GM19455 (cell line): ENCODE data around the gene KIF23.
A peak's percentile ranks its signal among the peaks of the same experiment; 100 is the strongest.

Source experiments
- ATAC-seq: cut with Tn5 transposase; IDR thresholded peaks from one replicate; pipeline ENCODE4 v1.9.1; 2021; ENCODE audit not compliant: unreplicated experiment

The KIF23 gene

DNA sequence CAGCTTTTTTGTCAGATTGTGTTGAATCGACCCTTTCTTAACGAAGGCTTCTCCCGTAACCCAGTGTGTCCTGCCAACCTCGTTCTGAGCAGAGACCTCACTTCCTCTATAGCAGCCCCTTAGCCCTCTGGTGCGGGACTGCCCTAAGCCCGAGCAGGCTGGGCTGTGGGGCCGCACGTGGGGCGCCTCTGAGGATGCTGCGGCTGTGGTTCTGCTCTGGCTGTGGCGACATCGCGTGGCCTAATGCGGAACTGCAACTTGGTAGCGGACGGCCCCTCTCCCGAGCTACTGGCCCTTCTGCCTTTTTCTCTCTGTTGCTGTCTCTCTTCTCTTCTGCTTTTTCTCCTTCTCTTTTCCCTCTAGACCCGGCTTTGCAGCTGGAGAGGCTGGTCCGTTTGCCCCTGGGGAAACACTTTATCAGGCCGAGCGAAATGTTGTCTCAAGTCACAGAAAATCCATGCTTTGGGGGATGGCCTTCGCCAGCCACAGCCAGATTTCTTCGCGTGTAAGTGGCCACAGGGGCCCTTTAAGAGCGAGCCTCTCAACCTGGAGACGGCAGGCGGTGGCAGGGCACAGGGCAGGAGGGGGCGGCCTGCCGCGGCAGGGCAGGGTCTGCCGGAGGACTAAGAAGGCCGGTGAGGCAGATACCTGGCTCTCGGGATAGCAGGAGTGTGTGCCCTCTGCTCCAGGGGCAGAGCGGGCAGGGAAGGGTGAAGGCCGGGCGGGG is 19.4 kb upstream of the KIF23 start:
- peak; percentile 55 for ATAC-seq

DNA sequence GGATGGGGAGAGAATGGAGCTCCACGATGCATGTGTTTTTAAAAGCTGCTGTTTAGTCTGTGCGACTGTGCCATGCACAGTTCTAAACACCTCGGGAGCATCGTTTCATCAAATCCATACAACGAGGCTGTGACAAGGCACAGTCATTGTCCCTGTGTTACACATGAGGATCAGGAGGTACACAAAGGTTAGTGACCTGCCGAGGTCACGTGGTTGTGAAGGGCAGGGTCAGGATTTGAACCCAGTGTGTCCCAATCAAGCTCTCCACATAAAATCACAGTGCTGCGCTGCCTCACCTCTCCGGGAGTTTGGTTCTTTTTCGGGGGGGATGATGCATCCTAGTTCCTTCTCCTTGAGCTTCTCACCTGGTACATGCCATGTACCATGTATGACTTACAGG is 18.7 kb upstream of the KIF23 start:
- ATAC-seq, result no peak

DNA sequence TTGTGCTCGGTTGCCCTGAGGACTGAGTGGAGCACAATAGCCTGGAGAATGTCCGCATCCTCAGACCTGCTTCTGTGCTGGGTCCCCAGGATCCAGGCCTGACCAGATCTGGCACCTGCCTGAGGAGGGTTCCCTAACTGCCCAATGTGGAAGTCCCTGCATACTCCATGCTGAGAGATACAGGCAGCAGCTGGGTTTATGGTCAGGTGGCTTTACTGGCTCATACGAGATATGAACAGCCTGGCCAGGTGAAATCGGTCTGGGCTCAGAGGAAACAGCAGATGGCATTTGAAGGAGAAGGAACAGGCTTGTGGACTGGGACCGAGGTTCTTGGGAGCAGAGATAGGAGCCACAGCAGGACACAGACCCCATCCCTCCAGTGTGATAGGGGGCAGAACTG is 18.2 kb upstream of the KIF23 start:
- no peak for ATAC-seq

DNA sequence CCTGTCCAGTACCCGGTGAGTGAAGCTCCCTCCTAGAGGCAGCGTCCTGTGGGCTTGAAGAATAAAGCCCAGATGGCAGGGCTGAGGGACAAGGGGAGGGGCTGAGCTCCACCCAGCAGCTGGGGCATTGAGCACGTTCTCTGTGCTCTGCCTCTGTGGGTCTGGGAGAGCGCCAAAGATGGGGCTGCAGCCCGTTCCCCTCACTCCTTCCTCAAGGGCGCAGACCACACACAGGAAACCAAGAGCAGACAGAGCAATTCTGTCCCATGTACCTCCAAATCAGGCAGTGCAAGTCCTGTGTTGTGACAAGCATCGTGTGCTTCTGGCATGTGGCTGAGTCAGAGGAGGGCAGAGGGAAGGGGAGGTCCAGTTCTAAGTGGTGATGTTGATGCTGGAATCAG is 15.7 kb upstream of the KIF23 start:
- ATAC-seq, result no peak

DNA sequence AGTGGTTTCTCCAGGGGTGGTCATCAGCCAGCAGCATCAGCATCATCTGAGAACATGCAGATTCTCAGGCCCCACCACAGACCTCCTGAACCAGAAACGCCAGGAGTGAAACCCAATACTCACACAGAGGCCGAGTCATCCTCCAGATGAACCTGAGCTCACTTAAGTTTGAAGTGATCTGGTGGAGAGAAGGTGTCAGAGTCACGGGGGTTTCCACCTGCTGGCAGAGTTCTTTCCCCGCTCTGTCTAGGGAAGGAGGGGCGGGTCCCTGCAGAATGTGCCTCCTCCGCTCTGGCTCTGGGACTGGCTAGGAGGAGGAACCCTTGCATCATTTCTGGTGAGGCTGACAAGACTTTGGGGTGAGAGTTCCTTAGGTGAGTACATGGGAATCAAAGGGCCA is 13.3 kb upstream of the KIF23 start:
- no peak for ATAC-seq

DNA sequence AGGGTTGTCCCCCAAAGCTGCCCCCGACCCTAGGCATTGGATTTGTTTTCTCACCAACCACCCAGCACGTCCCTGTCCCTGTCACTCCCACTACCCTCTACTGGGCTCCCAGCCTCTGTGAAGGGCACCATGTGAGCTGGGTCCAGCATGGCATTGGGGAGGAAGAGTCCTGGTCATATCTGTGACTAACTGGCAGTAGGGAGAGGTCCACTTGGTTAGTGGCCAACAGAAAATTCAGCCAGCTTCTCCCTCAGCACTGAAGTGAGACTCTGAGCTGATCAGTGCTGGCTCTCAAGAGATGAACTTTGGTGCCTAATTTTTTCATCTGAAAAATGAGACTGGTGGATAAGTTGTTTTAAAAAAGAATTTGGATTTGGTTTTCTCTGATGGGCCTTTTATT is 11.3 kb upstream of the KIF23 start:
- ATAC-seq, result no peak

DNA sequence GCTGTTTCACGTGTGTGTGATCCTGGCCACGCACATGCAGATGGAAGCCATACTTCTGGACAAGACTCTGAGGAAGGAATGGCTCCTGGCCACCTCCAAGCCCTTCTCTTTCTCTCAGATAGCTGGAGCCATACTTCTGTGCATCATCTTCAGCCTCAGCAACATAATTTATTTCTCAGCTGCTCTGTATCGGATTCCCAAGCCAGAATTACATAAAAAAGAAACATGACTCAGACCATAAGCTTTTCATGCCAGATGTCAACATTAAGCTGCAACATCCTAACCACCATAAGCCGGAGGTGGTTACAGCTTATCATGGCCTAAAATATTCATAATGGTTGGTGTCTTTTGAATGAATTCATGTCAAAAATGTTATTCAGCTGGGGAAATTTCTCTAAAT is 10.6 kb upstream of the KIF23 start:
- ATAC-seq, result no peak

DNA sequence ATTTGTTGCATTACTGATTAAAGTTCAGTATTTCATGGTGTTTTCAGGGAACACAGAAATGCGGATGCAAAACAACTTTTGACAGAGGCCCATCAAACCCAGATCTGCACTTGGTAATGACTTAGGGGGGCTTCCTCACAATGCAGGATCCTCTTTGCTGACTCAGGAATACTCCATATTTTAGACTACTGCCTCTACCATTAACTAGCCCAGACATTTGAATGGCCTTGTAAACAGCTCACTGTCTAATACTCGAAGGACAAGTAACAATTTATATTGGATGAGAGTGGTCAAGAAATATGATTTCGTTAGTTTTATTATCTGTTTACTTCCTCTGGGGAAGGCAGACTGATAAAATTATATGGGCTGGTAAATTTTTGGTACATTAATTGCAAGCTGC is 9.0 kb upstream of the KIF23 start:
- ATAC-seq, result no peak

DNA sequence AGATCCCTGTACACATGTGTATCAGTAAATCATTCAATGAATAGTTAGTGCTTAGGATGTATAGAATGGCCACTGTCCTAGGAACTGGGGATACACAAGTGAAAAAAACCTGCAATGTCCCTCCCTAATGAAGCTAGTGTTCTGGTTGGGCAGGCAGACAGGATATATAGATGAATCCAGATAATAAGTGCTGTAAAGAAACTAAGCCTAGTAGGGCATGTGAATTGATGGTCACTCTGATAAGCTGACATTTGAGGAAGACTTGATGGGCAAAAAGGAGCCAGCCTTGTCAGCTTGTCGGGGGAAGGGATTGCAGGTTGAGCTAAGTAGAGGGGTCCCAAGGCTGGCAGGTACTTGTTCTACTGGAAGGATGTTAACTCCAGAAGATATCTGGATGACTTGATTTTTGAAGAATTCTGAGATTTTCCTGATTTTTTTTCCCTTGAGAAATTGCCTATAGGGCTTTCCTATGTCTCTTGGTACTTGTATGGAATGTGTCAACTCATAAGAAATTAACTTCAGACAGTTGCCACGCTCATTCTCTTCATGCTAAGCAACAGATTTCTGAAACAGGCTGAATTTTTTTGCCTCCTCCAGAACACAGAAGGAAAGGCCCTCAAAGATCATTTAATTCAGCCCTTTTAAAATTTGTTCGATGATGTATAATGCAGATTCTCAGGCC is 6.3 kb upstream of the KIF23 start:
- ATAC-seq, result no peak

DNA sequence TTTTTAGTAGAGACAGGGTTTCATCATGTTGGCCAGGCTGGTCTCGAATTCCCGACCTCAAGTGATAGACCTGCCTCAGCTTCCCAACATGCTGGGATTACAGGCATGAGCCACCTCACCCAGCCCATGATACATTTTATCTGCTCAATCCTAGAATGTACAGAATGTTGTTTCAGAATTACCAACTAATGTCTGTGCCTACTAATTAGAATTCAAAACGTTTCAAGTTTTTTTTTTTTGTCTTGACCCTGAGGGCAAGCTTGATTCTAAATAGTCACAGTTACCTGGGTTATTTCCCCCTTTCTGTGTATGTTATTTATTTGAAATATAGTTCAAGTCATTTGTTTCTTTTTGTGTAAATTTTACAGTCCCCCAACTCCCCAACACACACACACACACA is 5.3 kb upstream of the KIF23 start:
- no peak for ATAC-seq

DNA sequence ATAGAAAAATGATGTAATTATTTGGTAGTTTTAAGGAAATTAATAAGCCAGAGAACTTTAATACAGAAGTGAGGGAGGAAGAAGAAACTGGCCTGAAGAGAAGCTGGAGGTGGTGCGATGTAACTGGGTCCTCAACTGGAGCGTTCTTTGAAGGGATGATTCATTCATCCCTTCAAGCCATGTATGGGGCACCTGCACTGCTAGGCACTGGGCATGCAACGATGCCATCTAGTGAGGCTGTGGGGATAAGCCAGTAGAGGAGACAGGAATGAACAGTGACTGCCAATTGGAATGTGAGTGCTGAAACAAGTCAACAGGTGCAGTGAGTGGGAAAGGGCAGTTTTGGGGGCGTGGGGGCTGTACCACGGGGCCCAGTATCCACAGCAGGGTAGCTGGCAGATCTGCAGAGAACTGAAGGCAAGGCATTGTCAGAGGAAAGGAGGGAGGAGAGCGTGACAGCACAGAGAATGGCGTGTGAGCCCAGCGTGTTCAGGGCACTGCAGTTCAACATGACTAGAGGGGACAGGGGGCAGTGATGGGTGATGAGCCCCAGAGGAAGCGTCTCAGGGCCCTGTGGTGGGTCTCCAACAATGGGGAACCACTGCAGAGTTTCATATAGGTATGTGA is 3.8 kb upstream of the KIF23 start:
- ATAC-seq, result no peak

DNA sequence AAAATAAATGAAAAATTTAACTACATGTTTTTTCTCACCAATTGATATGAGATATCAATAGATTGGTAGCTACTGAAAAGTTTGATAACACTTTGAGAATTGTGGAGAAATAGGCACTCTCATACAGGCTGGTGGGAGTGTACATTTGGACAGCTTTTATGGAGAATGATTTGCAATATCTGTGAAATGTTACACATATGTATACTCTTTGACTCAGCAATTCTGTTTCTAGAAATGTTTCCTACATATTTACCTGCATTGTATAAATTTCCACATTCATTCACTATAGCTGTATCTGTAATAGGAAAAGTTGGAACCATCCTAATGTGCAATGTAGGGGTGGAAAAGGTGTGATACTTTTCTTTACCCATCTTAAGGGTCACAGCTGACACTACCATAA is 1.9 kb upstream of the KIF23 start:
- ATAC-seq, result no peak

DNA sequence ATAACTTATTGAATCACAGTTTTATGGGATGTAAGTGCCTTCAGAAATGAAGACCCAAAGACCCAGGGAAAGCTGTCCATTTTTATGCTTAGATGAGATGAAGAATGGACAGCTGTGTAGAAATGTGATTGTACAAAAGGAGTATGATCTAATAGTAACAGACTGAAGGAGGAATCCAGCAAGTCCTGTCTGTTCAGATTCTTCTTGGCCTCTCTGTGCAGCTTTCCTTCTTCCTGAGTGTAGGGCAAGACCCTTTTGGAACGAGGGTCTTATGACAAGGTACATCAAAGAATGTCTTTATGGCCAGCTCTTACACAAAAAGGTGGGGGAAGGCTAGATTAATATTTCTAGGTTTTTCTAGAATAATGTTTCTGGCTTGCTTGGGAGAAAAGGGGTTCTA is 1.4 kb upstream of the KIF23 start:
- ATAC-seq, result no peak

DNA sequence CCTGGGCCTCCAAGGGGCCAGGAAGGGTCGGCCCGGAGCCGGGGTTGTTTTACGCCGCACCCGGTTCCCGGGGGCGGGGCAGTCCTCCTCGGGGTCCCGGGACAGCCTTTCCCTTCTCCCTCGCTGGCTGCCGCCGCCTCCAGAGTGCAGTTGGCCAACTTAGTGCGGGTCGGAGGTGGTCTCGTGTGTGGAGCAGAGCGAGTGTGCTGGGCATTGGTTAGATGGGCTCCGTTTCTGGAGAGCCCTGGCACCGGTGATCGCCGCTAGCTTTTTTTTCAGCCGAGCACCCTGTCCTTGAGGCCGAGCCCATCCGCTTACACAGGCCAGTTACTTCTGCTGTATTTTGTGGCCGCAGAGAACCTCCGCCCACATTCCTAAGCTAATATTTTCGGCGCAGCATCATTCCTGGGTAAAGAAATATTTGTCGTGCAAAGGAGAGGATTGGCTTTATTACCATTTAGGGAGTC is 585 bp downstream of the KIF23 start:
- peak; percentile 43 for ATAC-seq

DNA sequence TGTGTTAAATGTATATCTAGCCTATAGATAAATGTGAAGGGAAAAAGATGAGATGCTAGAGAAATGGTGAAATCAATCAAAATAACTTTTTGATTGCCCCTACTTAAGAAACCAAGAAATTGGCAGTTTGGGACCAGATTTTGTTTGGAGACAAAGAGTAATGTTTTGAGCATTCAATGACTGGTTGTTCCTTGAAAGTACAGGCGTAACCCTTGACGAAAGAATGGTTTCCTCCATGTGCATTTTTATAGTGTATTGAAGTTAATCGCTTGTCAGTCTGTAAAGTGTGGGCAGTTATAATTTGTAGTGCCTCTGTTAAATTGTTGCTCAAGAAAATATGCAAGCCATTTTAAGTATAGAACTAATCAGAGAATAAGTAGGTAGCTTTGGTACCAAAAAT is 1.2 kb downstream of the KIF23 start:
- no peak for ATAC-seq

DNA sequence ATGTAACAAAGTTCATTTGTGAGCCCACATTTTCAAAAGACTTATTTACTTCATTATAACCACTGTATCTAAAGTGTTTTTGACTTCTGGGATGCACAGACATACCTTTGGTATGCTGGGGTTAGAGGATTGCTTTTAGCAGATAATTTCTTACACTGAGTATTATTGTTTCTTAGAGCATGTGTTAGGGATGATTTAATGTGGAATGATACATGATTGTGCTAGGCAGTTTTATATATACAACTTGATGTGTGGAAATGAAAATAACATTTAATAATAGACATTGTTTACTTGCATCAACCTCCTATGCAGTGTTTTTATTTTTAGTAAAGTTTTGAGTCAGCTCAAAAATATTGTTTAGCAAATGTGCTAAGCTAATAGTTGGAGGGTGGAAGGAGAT is 3.4 kb downstream of the KIF23 start:
- ATAC-seq, result no peak

DNA sequence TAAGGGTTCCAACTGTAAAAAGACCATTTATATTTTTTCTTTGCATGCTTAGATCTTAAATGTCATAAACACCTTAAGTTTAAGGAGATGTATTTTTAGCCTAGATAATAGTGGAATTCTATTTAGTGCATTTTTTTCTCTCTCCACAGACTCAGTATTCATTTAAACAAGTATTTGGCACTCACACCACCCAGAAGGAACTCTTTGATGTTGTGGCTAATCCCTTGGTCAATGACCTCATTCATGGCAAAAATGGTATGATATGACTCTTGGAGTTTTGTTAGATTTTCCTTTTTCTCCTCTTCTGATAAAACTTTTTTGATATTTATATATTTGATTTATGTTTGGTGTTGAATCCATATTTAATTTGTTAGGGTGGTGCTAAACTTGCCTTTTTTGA is 7.3 kb downstream of the KIF23 start:
- ATAC-seq, result no peak

DNA sequence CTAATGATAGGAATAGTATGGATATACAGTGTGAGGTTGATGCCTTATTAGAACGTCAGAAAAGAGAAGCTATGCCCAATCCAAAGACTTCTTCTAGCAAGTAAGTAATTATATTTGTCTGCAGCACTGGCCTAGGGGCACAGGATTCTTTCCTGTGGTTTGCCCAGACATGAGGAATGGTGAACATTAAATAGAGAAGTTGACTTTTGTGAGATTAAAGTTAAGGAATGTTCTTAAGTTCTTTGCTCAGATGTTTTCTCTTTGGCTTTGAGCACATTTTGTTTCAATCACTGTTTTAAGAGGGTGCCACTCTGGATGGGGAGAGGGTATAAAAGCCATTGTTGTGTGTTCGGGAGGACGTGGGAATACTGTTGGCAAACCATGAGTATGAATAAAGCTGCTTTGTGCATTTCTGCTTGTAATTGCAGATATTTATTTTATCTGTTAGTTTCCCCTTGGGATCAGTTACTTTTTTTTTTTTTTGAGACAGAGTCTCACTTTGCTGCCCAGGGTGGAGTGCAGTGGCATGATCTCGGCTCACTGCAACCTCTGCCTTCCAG is 8.3 kb downstream of the KIF23 start:
- no peak for ATAC-seq

DNA sequence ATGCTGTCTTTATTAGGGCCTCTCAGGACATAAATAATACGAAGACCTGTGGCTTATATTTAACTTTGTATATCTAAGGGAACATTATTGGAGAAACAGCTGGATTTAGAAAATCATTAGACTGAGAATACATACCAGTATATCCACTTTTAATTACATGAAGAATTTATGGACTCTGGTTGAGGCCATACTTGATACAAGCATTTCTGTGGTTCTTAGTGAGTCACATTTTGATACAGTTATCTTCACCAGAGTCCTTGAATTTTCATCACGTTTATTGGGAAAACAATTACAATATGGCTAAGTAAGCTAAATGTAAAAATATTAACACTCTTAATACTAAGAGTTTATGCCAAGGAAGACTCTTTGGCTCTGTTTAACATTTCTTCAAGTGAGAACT is 9.9 kb downstream of the KIF23 start:
- ATAC-seq, result no peak

DNA sequence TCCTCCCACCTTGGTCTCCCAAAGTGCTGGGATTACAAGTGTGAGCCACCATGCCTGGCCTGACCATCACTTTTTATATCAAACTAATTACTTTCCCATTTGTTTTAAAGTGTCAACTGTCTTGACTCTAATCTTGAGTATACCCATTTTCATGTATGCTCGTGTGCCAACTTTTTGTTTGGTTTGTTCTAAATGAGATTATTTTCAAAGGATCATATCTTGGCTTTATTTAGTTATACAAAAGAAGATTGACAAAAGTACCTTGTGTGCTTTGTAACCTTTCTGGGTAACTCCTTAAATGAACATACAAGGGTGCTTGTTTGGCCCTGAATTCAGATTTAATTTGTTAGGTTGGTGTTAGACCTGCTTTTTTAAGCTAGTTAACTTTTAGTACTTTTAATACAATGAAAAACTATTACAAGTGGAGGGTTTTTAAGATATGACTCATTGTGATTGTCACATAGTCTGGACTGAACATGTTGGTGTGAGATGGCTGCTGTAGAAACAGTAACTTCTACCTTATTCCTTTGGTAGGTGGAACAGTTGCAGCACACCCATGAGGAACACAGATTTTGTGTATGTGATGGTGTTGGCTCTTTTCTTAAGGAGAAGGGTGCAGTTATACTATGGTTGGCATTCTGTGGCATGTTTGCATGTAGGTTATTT is 10.7 kb downstream of the KIF23 start:
- ATAC-seq, result no peak

DNA sequence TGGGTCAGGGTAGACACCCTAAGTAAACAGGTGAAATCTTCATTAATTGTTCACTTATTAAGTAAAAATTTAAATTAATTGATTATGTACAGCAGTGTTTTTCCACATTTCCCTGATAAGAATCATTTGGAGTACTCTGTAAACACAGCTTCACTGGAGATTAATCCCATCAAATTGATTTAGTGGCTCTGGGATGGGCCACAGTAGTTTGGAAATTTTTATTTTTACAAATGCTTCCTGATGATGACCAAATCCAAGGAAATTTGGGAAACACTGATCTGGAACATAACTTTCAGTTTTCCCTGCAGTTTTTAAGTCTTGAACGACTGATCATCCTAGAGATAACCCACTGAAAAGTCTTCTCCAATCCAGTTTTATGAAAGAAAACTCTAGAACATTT is 19.7 kb downstream of the KIF23 start:
- no peak for ATAC-seq

DNA sequence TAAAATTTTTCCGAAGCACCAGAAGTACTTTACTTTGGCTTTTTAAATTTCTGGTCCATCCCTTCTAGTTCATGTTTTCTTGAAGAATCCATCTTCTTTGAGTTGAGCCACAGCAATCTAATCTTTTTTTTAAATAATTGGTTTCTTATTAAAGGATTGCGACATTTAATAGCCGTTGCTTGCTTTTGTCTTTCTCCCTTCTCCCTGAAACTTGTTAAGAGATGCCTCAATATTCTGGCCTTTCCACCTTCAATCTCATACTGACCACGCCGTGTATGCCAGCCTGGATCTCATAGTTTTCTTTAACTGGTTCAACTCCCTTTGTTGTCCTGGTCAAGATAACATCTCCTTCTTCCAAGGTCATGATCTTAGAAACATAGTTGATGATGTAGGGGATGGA is 20.1 kb downstream of the KIF23 start:
- no peak for ATAC-seq
